Upper lobe of right lung (tissue), 1 donor: ENCODE data around the gene PC. TPM values are rescaled to one million over a fixed set of nuclear protein-coding genes. Genes with fewer than 3 reads are reported as not detected.

Experiments
- ATAC-seq: fragments of 200-7000 bp; cut with Tn5 transposase; one replicate; pipeline ENCODE4 v1.9.1; 2020; ENCODE audit warnings: mild to moderate bottlenecking, moderate library complexity
- DNase-seq: peaks from one replicate; pipeline ENCODE4 v3.0.0-alpha.2; 2020
- H3K27ac ChIP-seq: fragments of 200-600 bp; one replicate; pipeline ENCODE4 v1.8.0; 2022
- H3K27me3 ChIP-seq: fragments of 200-600 bp; one replicate; pipeline ENCODE4 v1.8.0; 2022; ENCODE audit warnings: mild to moderate bottlenecking
- H3K36me3 ChIP-seq: fragments of 200-600 bp; one replicate; pipeline ENCODE4 v1.8.0; 2022
- H3K4me1 ChIP-seq: fragments of 200-600 bp; one replicate; pipeline ENCODE4 v1.8.0; 2022
- H3K4me3 ChIP-seq: fragments of 200-600 bp; one replicate; pipeline ENCODE4 v1.8.0; 2022; ENCODE audit warnings: mild to moderate bottlenecking
- H3K9me3 ChIP-seq: fragments of 200-600 bp; one replicate; pipeline ENCODE4 v1.8.0; 2022
- CTCF ChIP-seq: fragments of 200-600 bp; IDR thresholded peaks from one replicate; pipeline ENCODE4 v1.8.0; 2022; ENCODE audit warnings: antibody characterized with exemption
- intact Hi-C: fragments of 100-400 bp; cut with DNase I; formaldehyde crosslinking; loops from one replicate; pipeline ENCODE4 v1.11.0; 2022
- total RNA-seq: library from RNA; stranded (reverse); fragmentation: NEBNext Ultra II Directional; extraction: Animal tissue kit (Norgen Biotek cat#: 25700); gene quantifications from one replicate; pipeline ENCODE4 v1.2.1, GENCODE V29; 2021
- donor health status: DM: no; HTN: yes; CAD: no; lungs with severe emphysema.

The PC gene
- total RNA-seq, 1 donor from 2014 or later, result 12.7 TPM

GRCh38 chr11:66987924-66988637 is 29.9 kb upstream of the PC start:
- H3K4me3 ChIP-seq, result no peak overlapping the region
- no peaks in the 10 kb centered on the region for H3K27me3 ChIP-seq
- H3K27ac ChIP-seq, result no peak overlapping the region
- ATAC-seq, result no peak
- no peaks in the 10 kb centered on the region for H3K36me3 ChIP-seq
- H3K4me1 ChIP-seq, result no peaks in the 10 kb centered on the region
- intact Hi-C loops, result no loop called here
- no peak for TF ChIP-seq CTCF
- no peak for DNase-seq
- H3K9me3 ChIP-seq, result no peaks in the 10 kb centered on the region

DNA sequence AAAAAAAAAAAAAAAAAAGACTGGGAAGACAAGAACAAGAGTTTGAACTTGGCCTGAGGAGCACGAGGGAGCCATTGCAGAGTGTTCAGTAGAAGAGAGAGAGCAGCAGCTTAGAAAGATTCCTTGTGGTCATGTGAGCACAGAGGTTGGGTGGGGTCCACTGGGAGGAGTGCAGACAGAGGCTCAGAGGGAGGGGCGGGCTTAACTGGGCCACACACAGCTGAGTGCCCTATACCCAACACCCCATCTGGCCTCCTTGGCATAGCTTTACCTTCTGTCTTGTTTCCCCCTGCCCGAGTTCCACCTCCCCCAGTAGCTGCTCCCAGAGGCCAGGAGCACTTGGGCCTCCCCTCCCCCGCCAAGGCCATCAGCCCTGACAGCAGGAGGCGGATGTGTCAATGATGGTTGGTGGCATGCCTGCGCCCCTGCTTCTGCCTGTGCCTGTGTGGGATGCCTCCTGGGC is 29.0 kb upstream of the PC start:
- Histone ChIP-seq H3K4me3 (no peak overlapping the region), H3K27me3 (no peaks in the 10 kb centered on the region), H3K9me3 (no peaks in the 10 kb centered on the region), H3K36me3 (no peaks in the 10 kb centered on the region), H3K4me1 (peaks cover 3% of the 10 kb centered on the region), H3K27ac (no peak overlapping the region)
- ATAC-seq, result peak; percentile 8
- no peak for DNase-seq
- intact Hi-C loops, result no loop called here
- TF ChIP-seq CTCF, result no peak

GRCh38 chr11:66986178-66986545 is 28.0 kb upstream of the PC start:
- Histone ChIP-seq H3K27me3 (no peaks in the 10 kb centered on the region), H3K4me3 (no peak overlapping the region), H3K4me1 (peaks cover 12% of the 10 kb centered on the region), H3K9me3 (no peaks in the 10 kb centered on the region), H3K27ac (no peak overlapping the region), H3K36me3 (no peaks in the 10 kb centered on the region)
- DNase-seq (no peak), ATAC-seq (no peak)
- no peak for TF ChIP-seq CTCF
- intact Hi-C loops, result no loop called here

DNA sequence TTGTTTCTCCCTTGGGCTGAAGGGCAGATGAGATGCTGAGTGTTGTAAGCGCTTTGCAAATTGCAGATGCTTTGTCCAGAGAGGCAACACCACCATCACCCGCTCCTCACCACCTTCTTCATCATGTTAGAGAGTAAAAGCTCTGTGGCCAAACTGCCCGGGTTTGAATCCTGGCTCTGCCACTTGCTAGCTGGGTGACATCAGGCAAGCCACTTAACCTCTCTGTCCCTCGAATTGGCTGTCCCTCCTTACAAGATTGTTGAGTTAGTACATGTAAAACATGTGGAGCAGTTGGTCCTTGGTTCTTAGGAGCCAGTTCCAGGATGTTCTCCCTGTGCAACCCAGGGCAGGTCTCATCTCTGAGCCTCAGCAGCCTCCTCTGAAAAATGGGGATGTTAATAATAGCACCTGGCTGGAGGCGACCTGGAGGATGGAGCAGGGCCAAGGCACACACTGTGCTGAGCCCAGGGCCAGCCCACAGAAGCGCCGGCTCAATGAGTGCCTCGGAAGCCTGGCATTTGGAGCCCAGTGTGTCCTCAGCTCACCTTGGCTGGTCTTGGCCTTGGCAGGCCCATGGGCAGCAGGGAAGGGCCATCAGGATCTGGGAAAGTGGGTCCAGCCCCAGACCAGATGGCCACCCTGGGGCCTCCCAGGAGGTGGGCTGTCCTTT is 27.5 kb upstream of the PC start:
- intact Hi-C loops, result no loop called here
- peak; percentile 37 for ATAC-seq
- Histone ChIP-seq H3K36me3 (no peaks in the 10 kb centered on the region), H3K27me3 (no peaks in the 10 kb centered on the region), H3K9me3 (no peaks in the 10 kb centered on the region), H3K4me3 (no peak overlapping the region), H3K4me1 (peaks cover 12% of the 10 kb centered on the region), H3K27ac (no peak overlapping the region)
- DNase-seq, result no peak
- TF ChIP-seq CTCF, result no peak

- H3K27me3 ChIP-seq, result no peaks in the 10 kb centered on the region
- ATAC-seq (no peak), DNase-seq (no peak)
- intact Hi-C loops, result no loop called here
- no peak overlapping the region for H3K27ac ChIP-seq
- no peaks in the 10 kb centered on the region for H3K9me3 ChIP-seq
- no peaks in the 10 kb centered on the region for H3K36me3 ChIP-seq
- H3K4me1 ChIP-seq, result peaks cover 12% of the 10 kb centered on the region
- H3K4me3 ChIP-seq, result no peak overlapping the region
- TF ChIP-seq CTCF, result no peak
Measured at GRCh38 chr11:66983275-66983924, 25.2 kb upstream of the PC start.
